Common myeloid progenitor, CD34-positive (primary cell): ENCODE results near the gene NECTIN1.

ENCODE experiments used
- CTCF ChIA-PET: fragments of 350-600 bp; sonication (Branson Sonifier 250); formaldehyde crosslinking; loops from one replicate; lab custom pipeline; 2021; ENCODE audit warnings: antibody characterized with exemption; lab: Charles Lee
- POLR2A ChIA-PET: fragments of 350-600 bp; sonication (Branson Sonifier 250); formaldehyde crosslinking; loops from one replicate; lab custom pipeline; 2021; ENCODE audit warnings: antibody characterized with exemption; lab: Charles Lee
- DNase-seq, 3 donors: peaks; one replicate each; pipeline versions ENCODE4 v3.0.0 to v3.0.0-alpha.2; 2013
- H3K27ac ChIP-seq, 2 experiments: 1 replicate in 1 of 2; 2 replicates in 1 of 2; pipeline ENCODE4 v1.7.0; 2013; ENCODE audit warnings: inconsistent platforms in 2 of 2, low read length in 2 of 2, mild to moderate bottlenecking in 2 of 2, low read depth in 1 of 2, moderate library complexity in 1 of 2; ENCODE audit not compliant: severe bottlenecking in 2 of 2, insufficient read depth in 1 of 2, poor library complexity in 1 of 2
- H3K27me3 ChIP-seq, 5 experiments: replicated peaks in 2 of 5; 1 replicate in 3 of 5; 2 replicates in 2 of 5; pipeline versions ENCODE4 v1.6.1 to v1.7.0; 2013; ENCODE audit warnings: low read length in 4 of 5, mild to moderate bottlenecking in 2 of 5, moderate library complexity in 2 of 5, inconsistent platforms in 1 of 5; ENCODE audit not compliant: insufficient read depth in 5 of 5, control insufficient read depth in 4 of 5
- H3K36me3 ChIP-seq, 4 experiments: 1 replicate in 2 of 4; 2 replicates in 2 of 4; pipeline versions ENCODE4 v1.6.1 to v1.7.0; 2013; ENCODE audit warnings: low read length in 3 of 4, control low read depth in 1 of 4, mild to moderate bottlenecking in 1 of 4; ENCODE audit not compliant: control insufficient read depth in 4 of 4, insufficient read depth in 4 of 4
- H3K4me1 ChIP-seq, 4 experiments: 1 replicate in 3 of 4; 2 replicates in 1 of 4; pipeline versions ENCODE4 v1.6.1 to v1.7.1; 2013; ENCODE audit warnings: low read length in 3 of 4, mild to moderate bottlenecking in 3 of 4, control low read depth in 1 of 4, inconsistent platforms in 1 of 4, moderate library complexity in 1 of 4; ENCODE audit not compliant: control insufficient read depth in 4 of 4, insufficient read depth in 4 of 4; ENCODE audit errors: control extremely low read depth in 1 of 4
- H3K4me3 ChIP-seq, 7 experiments: 1 replicate in 4 of 7; 2 replicates in 3 of 7; pipeline versions ENCODE4 v1.5.1 to v1.7.0; 2013; ENCODE audit warnings: mild to moderate bottlenecking in 7 of 7, low read length in 6 of 7, moderate library complexity in 6 of 7, inconsistent platforms in 2 of 7, low read depth in 2 of 7, control low read depth in 1 of 7; ENCODE audit not compliant: insufficient read depth in 4 of 7, control insufficient read depth in 1 of 7; ENCODE audit errors: extremely low read depth in 1 of 7
- H3K9me3 ChIP-seq, 5 experiments: 1 replicate in 4 of 5; 2 replicates in 1 of 5; pipeline versions ENCODE4 v1.6.1 to v1.7.1; 2013; ENCODE audit warnings: low read length in 4 of 5, mild to moderate bottlenecking in 2 of 5, inconsistent platforms in 1 of 5, low read depth in 1 of 5, moderate library complexity in 1 of 5; ENCODE audit not compliant: control insufficient read depth in 4 of 5, insufficient read depth in 2 of 5; ENCODE audit errors: control extremely low read depth in 1 of 5
- WGBS: methylation state at CpG from one replicate; pipeline ENCODE4 v1.1.5; 2013; ENCODE audit not compliant: insufficient coverage; 5-methylcytosine and 5-hydroxymethylcytosine counted together

Gene NECTIN1

DNA sequence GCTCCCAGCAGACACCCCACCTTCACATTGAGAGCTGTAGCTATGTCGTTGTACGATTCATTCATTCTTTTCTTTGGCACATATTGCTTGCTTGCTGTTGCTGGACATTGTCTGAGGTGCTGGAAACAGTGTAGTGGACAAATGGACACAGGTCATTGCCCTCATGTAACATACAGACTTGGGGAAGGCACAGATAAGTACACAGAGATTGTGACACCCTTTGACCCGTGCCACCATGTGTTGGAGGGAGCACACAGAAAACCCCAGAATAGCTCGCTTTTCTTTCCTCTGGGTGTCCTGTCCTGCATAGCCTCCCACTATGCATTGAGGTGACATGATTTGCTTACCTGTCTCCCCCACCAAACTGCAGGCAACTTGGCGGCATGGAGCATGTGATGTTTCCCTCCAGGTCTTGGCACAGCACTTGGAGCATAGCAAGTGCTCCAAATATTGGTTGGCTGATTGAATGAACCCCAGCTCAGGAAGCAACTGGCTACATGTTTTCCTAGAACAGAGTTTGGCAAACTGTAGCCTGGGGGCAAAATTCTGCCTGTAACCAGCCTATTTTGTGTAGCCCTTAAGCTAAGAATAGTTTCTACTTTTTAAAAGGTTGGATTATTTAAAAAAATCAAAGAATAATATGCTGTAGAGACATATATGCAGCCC, 30.9 kb upstream of the NECTIN1 start:
- peaks cover 2 to 26% (median 4%) of the 10 kb centered on the region in 5 experiments for H3K27me3 ChIP-seq

DNA sequence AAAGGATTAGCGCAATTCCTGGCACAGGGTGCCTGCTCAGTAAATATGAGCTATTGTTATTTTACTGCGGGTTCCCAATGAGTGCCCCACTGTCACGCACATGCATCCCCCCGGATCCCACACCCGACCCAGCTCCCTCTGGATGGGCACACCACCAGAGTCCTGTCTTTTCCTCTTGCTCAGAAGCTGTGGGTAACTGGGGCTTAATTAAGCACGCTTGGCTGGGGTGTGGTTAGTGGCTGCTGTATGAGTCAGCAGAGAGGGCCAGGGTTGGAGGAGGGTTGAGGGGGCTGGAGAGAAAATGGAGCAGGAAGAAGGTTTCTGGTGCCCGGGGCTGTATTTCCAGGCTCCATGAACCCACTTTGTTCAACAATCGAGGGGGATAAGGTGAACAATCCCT, 30.3 kb upstream of the NECTIN1 start:
- CTCF ChIA-PET, result interaction anchor here (1.0 to 1.2 kb wide), 2 partner anchors 9 to 16 kb away, joined by 3 read pairs; no protein-coding TSS in a partner anchor
- no peaks in the 10 kb centered on the region for H3K9me3 ChIP-seq
- no peak overlapping the region for H3K4me3 ChIP-seq
- 33% methylated on average over 4 of the region's 8 CpGs for WGBS
- POLR2A ChIA-PET, result no interaction called here
- peaks cover 2 to 26% (median 4%) of the 10 kb centered on the region in 5 experiments for H3K27me3 ChIP-seq
- peaks cover 0 to 12% (median 4%) of the 10 kb centered on the region in 4 experiments for H3K4me1 ChIP-seq
- DNase-seq, result peak in 2 of 3 donors; percentile 75 to 80
- no peak overlapping the region for H3K27ac ChIP-seq
- no peaks in the 10 kb centered on the region for H3K36me3 ChIP-seq

More for the DNA sequence above, 30.9 kb upstream of the NECTIN1 start:
- ChIA-PET CTCF (interaction anchor here (0.9 to 1.2 kb wide), 2 partner anchors 10 to 11 kb away, joined by 3 read pairs; no protein-coding TSS in a partner anchor), POLR2A (no interaction called here)
- 96% methylated on average over 5 of the region's 5 CpGs for WGBS
- H3K9me3 ChIP-seq, result no peaks in the 10 kb centered on the region
- no peak overlapping the region for H3K27ac ChIP-seq
- no peaks in the 10 kb centered on the region for H3K36me3 ChIP-seq
- H3K4me3 ChIP-seq, result no peak overlapping the region
- DNase-seq, result no peak
- peaks cover 0 to 12% (median 4%) of the 10 kb centered on the region in 4 experiments for H3K4me1 ChIP-seq

DNA sequence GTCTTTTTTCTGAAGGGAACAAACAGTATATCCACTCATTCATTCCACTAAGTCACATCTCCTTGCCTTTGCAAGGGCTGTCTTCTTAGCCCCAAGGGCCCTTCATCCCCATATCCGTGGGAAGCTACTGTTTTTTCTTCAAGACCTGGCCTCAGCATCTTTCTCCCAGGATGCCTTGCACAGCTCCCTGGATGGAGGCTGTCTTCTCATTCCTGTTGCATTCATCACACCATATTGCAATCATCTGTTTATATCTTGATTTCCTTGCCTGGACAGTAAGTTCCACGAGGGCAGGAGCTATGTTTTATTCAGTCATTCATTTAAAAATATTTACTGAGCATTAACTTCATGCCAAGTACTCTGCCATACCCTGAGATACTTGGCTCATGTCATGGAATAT, 29.3 kb upstream of the NECTIN1 start:
- CTCF ChIA-PET, result interaction anchor here (0.6 to 1.4 kb wide), 4 partner anchors 10 to 29 kb away, joined by 3 read pairs; partner anchors contain the start of gene NECTIN1
- Histone ChIP-seq H3K9me3 (no peaks in the 10 kb centered on the region), H3K36me3 (no peaks in the 10 kb centered on the region), H3K4me1 (peaks cover 0 to 12% (median 4%) of the 10 kb centered on the region in 4 experiments), H3K4me3 (no peak overlapping the region), H3K27me3 (peaks cover 2 to 32% (median 5%) of the 10 kb centered on the region in 5 experiments), H3K27ac (no peak overlapping the region)
- no peak for DNase-seq
- POLR2A ChIA-PET, result interaction anchor here (0.7 kb wide), 1 partner anchor 312 kb away, joined by 3 read pairs; no protein-coding TSS in a partner anchor
- WGBS, result 73% methylated on average over 1 of the region's 2 CpGs

DNA sequence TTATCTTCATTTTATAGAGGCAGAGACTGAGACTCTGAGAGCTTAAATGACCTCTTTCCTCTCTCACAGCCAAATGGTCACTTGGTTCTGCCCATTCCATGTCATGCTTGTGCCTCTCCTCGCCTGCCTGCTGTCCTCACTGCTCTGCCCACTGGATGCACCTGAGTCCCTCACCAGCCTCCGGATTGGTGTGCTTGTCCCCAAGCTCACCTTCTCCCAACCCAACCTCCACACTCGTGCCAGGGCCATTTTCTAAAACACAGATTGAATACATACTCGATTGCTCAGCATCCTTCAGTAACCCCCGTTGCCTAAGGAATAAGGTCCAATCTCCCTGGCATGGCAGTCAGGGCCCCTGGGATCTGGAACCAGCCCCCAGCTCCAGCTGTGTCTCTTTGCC, 28.4 kb upstream of the NECTIN1 start:
- Histone ChIP-seq H3K27me3 (peaks cover 2 to 33% (median 5%) of the 10 kb centered on the region in 5 experiments), H3K27ac (no peak overlapping the region), H3K9me3 (no peaks in the 10 kb centered on the region), H3K4me3 (no peak overlapping the region), H3K36me3 (no peaks in the 10 kb centered on the region), H3K4me1 (peaks cover 0 to 12% (median 4%) of the 10 kb centered on the region in 4 experiments)
- DNase-seq, result no peak
- POLR2A ChIA-PET, result interaction anchor here (1.0 kb wide), 1 partner anchor 11 kb away, joined by 3 read pairs; no protein-coding TSS in a partner anchor
- 97% methylated on average over 5 of the region's 5 CpGs for WGBS
- CTCF ChIA-PET, result interaction anchor here (1.0 to 1.4 kb wide), 2 partner anchors 11 to 28 kb away, joined by 3 read pairs; partner anchors contain the start of gene NECTIN1

DNA sequence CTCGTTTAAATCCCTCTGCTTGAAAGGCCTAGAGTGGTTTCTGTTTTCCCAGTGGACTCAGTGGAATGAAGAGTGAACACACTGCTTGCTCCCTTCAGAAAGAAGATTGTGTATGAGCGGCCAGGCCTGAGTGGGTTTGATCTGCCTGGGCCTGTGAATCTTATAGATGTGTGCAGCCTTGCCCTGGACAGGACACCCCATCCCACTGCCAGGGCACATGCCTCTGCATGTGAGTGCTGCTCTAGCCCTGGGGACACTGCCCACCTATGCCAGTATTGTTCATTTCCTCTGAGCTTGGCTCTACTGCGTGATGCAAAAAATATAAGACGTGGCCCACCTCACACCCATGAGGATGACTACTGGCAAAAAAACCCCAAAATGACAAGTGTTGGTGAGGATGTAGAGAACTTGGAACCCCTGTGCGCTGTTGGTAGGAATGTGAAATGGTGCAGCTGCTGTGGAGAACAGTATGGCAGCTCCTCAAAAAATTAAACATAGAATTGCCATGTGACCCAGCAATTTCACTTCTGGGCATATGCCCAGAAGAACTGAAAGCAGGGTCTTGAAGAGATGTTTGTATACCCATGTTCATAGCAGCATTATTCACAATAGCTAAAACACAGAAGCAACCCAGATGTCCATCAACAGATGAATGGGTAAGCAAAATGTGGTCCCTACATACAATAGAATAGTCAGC, 27.3 kb upstream of the NECTIN1 start:
- peaks cover 0 to 21% (median 8%) of the 10 kb centered on the region in 4 experiments for H3K4me1 ChIP-seq

DNA sequence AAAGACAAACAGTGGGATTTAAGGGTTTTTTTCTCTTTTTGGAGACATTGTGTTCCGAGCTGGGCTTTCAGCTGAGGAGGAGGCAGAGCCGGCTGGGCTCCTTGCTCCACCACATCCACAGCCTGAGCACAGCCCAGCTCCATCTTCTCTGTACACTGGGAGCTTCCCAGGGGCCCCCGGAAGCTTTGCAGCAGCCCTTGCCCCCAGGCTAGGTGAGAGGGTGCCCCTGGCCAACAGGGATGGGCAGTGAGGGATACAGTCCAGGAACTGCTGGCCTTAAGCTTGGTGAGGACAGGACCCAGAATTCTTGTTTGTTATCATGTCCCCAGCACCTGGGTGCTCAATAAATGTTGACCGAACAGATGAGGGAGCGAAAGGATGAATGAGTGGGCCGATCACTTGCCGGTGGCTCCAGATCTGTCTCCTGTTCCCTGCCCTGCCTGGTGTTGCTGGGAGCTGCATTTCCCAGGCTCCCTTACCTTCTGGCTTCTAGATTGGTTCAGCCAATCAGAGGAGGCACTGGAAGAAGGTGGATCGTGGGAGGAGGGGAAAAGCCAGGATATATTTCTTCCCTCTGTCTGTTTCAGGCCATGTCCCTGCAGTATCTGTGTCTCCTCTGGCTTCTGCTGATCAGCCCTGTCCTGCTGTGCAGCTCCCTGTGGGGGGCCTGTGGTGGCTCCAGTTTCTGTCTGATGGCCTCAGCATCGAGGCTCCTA, 26.5 kb upstream of the NECTIN1 start:
- DNase-seq, result no peak
- H3K36me3 ChIP-seq, result no peaks in the 10 kb centered on the region
- 79% methylated on average over 7 of the region's 9 CpGs for WGBS
- ChIA-PET CTCF (interaction anchor here (0.9 to 1.1 kb wide), 3 partner anchors 15 to 26 kb away, joined by 3 read pairs; partner anchors contain the start of gene NECTIN1), POLR2A (interaction anchor here (1.0 kb wide), 1 partner anchor 11 kb away, joined by 3 read pairs; no protein-coding TSS in a partner anchor)
- H3K9me3 ChIP-seq, result no peaks in the 10 kb centered on the region
- H3K27me3 ChIP-seq, result peaks cover 2 to 37% (median 7%) of the 10 kb centered on the region in 5 experiments
- peaks cover 0 to 24% (median 10%) of the 10 kb centered on the region in 4 experiments for H3K4me1 ChIP-seq
- H3K27ac ChIP-seq, result no peak overlapping the region
- no peak overlapping the region for H3K4me3 ChIP-seq

More for the DNA sequence above, 27.3 kb upstream of the NECTIN1 start:
- H3K4me3 ChIP-seq, result no peak overlapping the region
- CTCF ChIA-PET, result interaction anchor here (0.9 to 1.1 kb wide), 2 partner anchors 25 to 27 kb away, joined by 3 read pairs; partner anchors contain the start of gene NECTIN1
- no peaks in the 10 kb centered on the region for H3K36me3 ChIP-seq
- H3K27ac ChIP-seq, result no peak overlapping the region
- DNase-seq, result no peak
- H3K9me3 ChIP-seq, result no peaks in the 10 kb centered on the region
- peaks cover 2 to 35% (median 5%) of the 10 kb centered on the region in 5 experiments for H3K27me3 ChIP-seq
- 87% methylated on average over 3 of the region's 5 CpGs for WGBS
- POLR2A ChIA-PET, result no interaction called here
